ENCODE results near the gene SPTLC3. TPM values are rescaled to one million over a fixed set of nuclear protein-coding genes. Genes with fewer than 3 reads are reported as not detected.

Gene SPTLC3
- total and polyA plus RNA-seq, 8 donors: 1.1 to 33.9 (median 2.1) TPM; not detected in 1

DNA sequence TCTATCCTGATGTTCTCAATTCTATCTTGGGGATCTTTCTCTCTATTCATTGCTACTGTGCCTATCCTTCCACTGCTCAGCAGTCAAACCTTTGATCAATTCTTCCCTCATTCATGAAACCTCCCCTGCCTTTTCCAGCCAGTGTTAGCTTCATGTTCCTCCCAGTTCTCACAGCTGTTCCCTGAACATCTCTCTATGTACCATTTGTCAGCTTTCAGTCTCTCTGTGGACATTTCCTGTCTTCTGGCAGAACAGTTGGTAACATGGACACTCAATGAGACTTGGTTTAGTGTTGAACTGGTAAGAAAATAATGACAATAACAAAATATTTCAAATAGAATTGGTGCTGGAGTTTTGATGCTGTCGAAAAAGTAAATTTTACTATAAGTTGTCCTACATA is 26.2 kb downstream of the SPTLC3 start:
- no peak overlapping the region for H3K4me3 ChIP-seq
- no peaks in the 10 kb centered on the region for H3K9me3 ChIP-seq
- no peak for DNase-seq
- intact Hi-C loops (cut with DNase I; ENCODE audit: low total_unique reads): no loop called here
- no peaks in the 10 kb centered on the region for H3K27me3 ChIP-seq
- H3K36me3 ChIP-seq: no peaks in the 10 kb centered on the region
- no peak overlapping the region for H3K27ac ChIP-seq
- WGBS, 5 donors: 70 to 97% (median 95%) methylated on average over 1 of the region's 1 CpG
- peaks cover 0 to 2% (median under 1%) of the 10 kb centered on the region in 4 donors for H3K4me1 ChIP-seq
- TF ChIP-seq, protein P1, sequence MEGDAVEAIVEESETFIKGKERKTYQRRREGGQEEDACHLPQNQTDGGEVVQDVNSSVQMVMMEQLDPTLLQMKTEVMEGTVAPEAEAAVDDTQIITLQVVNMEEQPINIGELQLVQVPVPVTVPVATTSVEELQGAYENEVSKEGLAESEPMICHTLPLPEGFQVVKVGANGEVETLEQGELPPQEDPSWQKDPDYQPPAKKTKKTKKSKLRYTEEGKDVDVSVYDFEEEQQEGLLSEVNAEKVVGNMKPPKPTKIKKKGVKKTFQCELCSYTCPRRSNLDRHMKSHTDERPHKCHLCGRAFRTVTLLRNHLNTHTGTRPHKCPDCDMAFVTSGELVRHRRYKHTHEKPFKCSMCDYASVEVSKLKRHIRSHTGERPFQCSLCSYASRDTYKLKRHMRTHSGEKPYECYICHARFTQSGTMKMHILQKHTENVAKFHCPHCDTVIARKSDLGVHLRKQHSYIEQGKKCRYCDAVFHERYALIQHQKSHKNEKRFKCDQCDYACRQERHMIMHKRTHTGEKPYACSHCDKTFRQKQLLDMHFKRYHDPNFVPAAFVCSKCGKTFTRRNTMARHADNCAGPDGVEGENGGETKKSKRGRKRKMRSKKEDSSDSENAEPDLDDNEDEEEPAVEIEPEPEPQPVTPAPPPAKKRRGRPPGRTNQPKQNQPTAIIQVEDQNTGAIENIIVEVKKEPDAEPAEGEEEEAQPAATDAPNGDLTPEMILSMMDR (IDR thresholded peaks at IDR 0.05): no peak
- no peak for TF ChIP-seq POLR2A (IDR thresholded peaks at IDR 0.05)
- TF ChIP-seq EP300 (IDR thresholded peaks at IDR 0.05): no peak
- no peak for TF ChIP-seq POLR2AphosphoS5 (IDR thresholded peaks at IDR 0.05)

DNA sequence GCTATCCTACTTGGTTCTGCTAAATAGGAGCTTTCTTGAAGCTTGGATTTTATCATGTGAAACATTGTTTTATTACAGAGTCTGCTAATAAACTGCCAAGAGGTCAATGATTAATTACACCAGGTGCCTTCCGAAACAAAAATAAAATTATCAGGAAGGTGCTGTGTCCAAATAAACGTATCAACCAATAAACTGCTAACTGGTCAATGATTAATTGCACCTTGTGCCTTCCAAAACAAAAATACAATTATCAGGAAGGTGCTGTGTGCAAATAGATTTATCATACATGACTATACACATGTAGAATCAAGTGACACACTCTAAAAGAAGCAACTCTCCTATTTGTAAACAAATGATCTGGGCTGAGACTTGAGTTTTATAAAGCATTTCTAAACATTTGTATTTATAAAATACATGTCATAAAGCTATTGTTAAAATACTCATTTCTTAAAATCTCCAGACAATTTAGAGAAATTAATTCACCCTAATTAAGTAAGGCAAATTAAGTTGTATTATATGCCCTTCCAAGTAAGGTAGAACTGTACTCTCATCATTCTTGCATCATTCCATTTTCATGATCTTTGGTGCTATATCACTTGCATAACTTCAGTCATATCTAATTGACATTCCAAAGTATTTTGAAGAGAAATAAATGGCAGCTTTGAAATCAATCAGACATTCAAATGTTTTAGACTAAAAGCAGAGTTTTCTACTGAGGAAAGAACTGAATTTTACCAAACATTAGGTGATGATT is 26.8 kb downstream of the SPTLC3 start:
- intact Hi-C loops (cut with DNase I; ENCODE audit: low total_unique reads): no loop called here
- H3K27ac ChIP-seq: no peak overlapping the region

DNA sequence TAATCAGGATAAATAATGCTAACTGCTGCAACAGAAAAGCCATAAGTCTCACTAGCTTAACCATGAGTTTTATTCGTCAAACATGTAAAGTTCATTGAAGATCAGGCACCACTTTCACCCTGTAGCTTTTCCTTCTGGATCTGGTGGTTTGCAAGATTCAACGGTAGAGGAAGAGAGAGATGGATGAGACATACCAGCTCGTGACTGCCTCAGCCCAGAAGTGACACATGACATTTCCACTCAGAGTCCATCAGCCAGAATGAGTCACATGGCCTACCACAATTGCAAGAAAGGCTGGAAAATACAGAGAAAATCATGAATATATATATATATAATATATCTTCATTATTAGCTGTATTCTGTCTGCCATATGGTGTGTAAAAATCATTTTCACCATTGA is 29.0 kb downstream of the SPTLC3 start:
- Histone ChIP-seq H3K27me3 (no peaks in the 10 kb centered on the region), H3K4me3 (no peak overlapping the region), H3K27ac (no peak overlapping the region), H3K4me1 (no peaks in the 10 kb centered on the region), H3K36me3 (no peaks in the 10 kb centered on the region), H3K9me3 (no peaks in the 10 kb centered on the region)
- intact Hi-C loops (cut with DNase I; ENCODE audit: low total_unique reads): no loop called here
- DNase-seq: no peak
- TF ChIP-seq POLR2A (IDR thresholded peaks at IDR 0.05) (no peak), EP300 (IDR thresholded peaks at IDR 0.05) (no peak), POLR2AphosphoS5 (IDR thresholded peaks at IDR 0.05) (no peak)
- TF ChIP-seq, protein P1 (IDR thresholded peaks at IDR 0.05): no peak
- WGBS, 5 donors: 61 to 93% (median 85%) methylated on average over 3 of the region's 3 CpGs

More for the DNA sequence above, 26.8 kb downstream of the SPTLC3 start:
- H3K9me3 ChIP-seq: no peaks in the 10 kb centered on the region
- 19 to 33% (median 31%) methylated on average over 2 of the region's 2 CpGs for WGBS, 5 donors
- no peak for TF ChIP-seq POLR2A (IDR thresholded peaks at IDR 0.05)
- no peak for TF ChIP-seq EP300 (IDR thresholded peaks at IDR 0.05)
- no peak for TF ChIP-seq POLR2AphosphoS5 (IDR thresholded peaks at IDR 0.05)
- TF ChIP-seq, protein P1 (IDR thresholded peaks at IDR 0.05): no peak
- H3K36me3 ChIP-seq: no peaks in the 10 kb centered on the region
- DNase-seq: no peak
- no peak overlapping the region for H3K4me3 ChIP-seq
- no peaks in the 10 kb centered on the region for H3K4me1 ChIP-seq
- H3K27me3 ChIP-seq: no peaks in the 10 kb centered on the region

DNA sequence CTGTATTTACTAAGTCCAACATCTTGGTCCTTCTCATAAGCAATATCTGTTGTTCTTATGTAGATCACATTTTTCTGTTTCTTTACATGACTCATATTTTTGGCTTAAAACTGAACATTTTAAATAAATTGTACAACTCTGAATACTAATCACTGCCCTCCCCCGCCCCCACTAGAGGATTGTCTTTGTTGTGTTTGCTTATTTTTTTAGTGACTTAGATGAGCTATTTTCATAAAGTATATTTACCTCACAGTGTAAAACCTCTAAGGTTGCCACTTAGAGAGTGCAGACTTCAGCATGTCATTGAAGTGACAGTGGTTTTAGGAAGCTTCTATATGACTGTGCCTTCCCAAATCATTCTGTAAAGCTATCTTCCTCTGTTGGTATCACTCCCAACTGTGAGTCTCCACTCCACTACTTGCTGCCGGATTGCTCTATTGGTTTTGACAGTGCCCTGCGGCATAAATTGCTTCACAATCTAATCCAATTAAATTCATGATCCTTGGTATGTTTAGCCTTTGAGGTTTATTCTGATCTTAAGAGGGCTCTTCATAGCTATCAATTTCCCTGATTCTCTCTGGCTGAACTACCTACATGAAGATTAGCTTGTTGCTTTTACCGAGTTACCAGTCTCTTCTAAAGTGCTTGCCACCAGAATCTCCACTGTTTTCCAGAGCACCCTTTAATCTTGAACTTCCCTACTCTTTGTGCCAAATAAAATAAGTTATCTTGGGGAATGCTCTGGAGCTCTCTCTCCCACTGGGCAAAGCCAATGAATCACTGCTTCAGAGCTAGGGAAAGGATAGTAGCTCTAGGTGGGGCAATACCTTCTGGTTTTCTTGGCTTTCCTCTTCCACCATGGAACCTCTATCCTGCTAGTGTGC is 33.0 kb downstream of the SPTLC3 start:
- TF ChIP-seq POLR2A (IDR thresholded peaks at IDR 0.05): no peak
- TF ChIP-seq EP300 (IDR thresholded peaks at IDR 0.05): no peak
- H3K9me3 ChIP-seq: no peaks in the 10 kb centered on the region
- no peaks in the 10 kb centered on the region for H3K4me1 ChIP-seq
- intact Hi-C loops (cut with DNase I; ENCODE audit: low total_unique reads): no loop called here
- no peak overlapping the region for H3K4me3 ChIP-seq
- H3K27me3 ChIP-seq: no peaks in the 10 kb centered on the region
- no peaks in the 10 kb centered on the region for H3K36me3 ChIP-seq
- no peak overlapping the region for H3K27ac ChIP-seq
- DNase-seq: no peak
- 79 to 91% (median 85%) methylated on average over 4 of the region's 4 CpGs for WGBS, 5 donors
